ENCODE measurements around the gene HIP1R.
A peak's percentile ranks its signal among the peaks of the same experiment; 100 is the strongest.

HIP1R gene

GRCh38 chr12:122847921-122848421, 12.7 kb downstream of the HIP1R start:
- DNase-seq, result no peak

GRCh38 chr12:122848471-122849351, 13.5 kb downstream of the HIP1R start:
- no peak for DNase-seq

- no peak for DNase-seq
Measured at GRCh38 chr12:122849352-122850047, 14.2 kb downstream of the HIP1R start.

GRCh38 chr12:122850048-122850445, 14.8 kb downstream of the HIP1R start:
- no peak for DNase-seq

GRCh38 chr12:122850695-122851350, 15.6 kb downstream of the HIP1R start:
- DNase-seq, result no peak

- no peak for DNase-seq
Measured at GRCh38 chr12:122851820-122852219, 16.6 kb downstream of the HIP1R start.

- DNase-seq, result no peak
Measured at GRCh38 chr12:122852336-122853275, 17.3 kb downstream of the HIP1R start.

- no peak for DNase-seq
Measured at GRCh38 chr12:122853582-122854245, 18.5 kb downstream of the HIP1R start.

GRCh38 chr12:122854554-122854953, 19.3 kb downstream of the HIP1R start:
- no peak for DNase-seq

- no peak for DNase-seq
Measured at GRCh38 chr12:122855071-122855829, 20.0 kb downstream of the HIP1R start.

- no peak for DNase-seq
Measured at GRCh38 chr12:122855928-122856831, 20.9 kb downstream of the HIP1R start.

- DNase-seq, result no peak
Measured at GRCh38 chr12:122856999-122857671, 21.9 kb downstream of the HIP1R start.

GRCh38 chr12:122858171-122858570, 22.9 kb downstream of the HIP1R start:
- DNase-seq, result no peak

- no peak for DNase-seq
Measured at GRCh38 chr12:122858591-122859302, 23.5 kb downstream of the HIP1R start.

GRCh38 chr12:122859303-122860039, 24.2 kb downstream of the HIP1R start:
- no peak for DNase-seq

GRCh38 chr12:122860040-122860853, 25.0 kb downstream of the HIP1R start:
- peak; percentile 7 for DNase-seq

Data from NCI-H1694 treated with DMSO at 0.1 percent for 48 hours (cell line).